OCI-LY1 (cell line): Measurements from ENCODE around the gene MRGPRD.

Experiments used
- H2AFZ ChIP-seq: fragments of 200-600 bp; sonication (generic), shearing (Covaris generic); 2 replicates; pipeline ENCODE4 v1.6.0; 2014; ENCODE audit warnings: antibody characterized with exemption, mild to moderate bottlenecking, low read length
- H3F3A ChIP-seq: fragments of 200-600 bp; sonication (generic), shearing (Covaris generic); 2 replicates; pipeline ENCODE4 v1.6.0; 2014; ENCODE audit warnings: mild to moderate bottlenecking, antibody characterized with exemption, low read length, moderate library complexity; ENCODE audit not compliant: insufficient read depth
- H3K27ac ChIP-seq: fragments of 200-600 bp; sonication (generic); 2 replicates; pipeline ENCODE4 v1.5.1; 2014; ENCODE audit warnings: low read length, mixed run types, mild to moderate bottlenecking, low read depth; ENCODE audit not compliant: poor library complexity, severe bottlenecking
- H3K27me3 ChIP-seq: fragments of 200-600 bp; sonication (generic); 2 replicates; pipeline ENCODE4 v1.6.0; 2014; ENCODE audit warnings: antibody characterized with exemption, mild to moderate bottlenecking, low read length, moderate library complexity; ENCODE audit not compliant: insufficient read depth
- H3K36me3 ChIP-seq: fragments of 200-600 bp; sonication (generic); 2 replicates; pipeline ENCODE4 v1.6.1; 2014; ENCODE audit warnings: mild to moderate bottlenecking, antibody characterized with exemption, low read length, moderate library complexity, mixed read lengths; ENCODE audit not compliant: insufficient read depth
- H3K4me1 ChIP-seq: fragments of 200-600 bp; sonication (generic); 2 replicates; pipeline ENCODE4 v1.5.1; 2014; ENCODE audit warnings: mild to moderate bottlenecking, low read length, moderate library complexity; ENCODE audit not compliant: insufficient read depth, severe bottlenecking
- H3K4me2 ChIP-seq: fragments of 200-600 bp; sonication (generic), shearing (Covaris generic); 2 replicates; pipeline ENCODE4 v1.6.1; 2014; ENCODE audit warnings: low read length
- H3K4me3 ChIP-seq: fragments of 200-600 bp; sonication (generic); 2 replicates; pipeline ENCODE4 v1.5.1; 2014; ENCODE audit warnings: low read length, low read depth, mild to moderate bottlenecking, mixed read lengths; ENCODE audit not compliant: poor library complexity, severe bottlenecking
- H3K79me2 ChIP-seq: fragments of 200-600 bp; shearing (Covaris generic); 2 replicates; pipeline ENCODE4 v1.6.1; 2016; ENCODE audit warnings: mixed run types, low read length, mixed read lengths; ENCODE audit not compliant: insufficient read depth
- H3K9ac ChIP-seq: fragments of 200-600 bp; sonication (generic), shearing (Covaris generic); 2 replicates; pipeline ENCODE4 v1.6.1; 2014; ENCODE audit warnings: mild to moderate bottlenecking, low read length, mixed read lengths
- H3K9me2 ChIP-seq: fragments of 200-600 bp; sonication (generic), shearing (Covaris generic); 2 replicates; pipeline ENCODE4 v1.6.1; 2014; ENCODE audit warnings: low read depth, mild to moderate bottlenecking, low read length, mixed read lengths
- H3K9me3 ChIP-seq: fragments of 200-600 bp; shearing (Covaris generic); 2 replicates; pipeline ENCODE4 v1.6.1; 2014; ENCODE audit warnings: low read length, mixed read lengths
- H4K20me1 ChIP-seq: fragments of 200-600 bp; sonication (generic), shearing (Covaris generic); 2 replicates; pipeline ENCODE4 v1.6.0; 2016; ENCODE audit warnings: mild to moderate bottlenecking, low read length; ENCODE audit not compliant: insufficient read depth
- EZH2 ChIP-seq: fragments of 200-600 bp; sonication (generic), shearing (Covaris generic); IDR thresholded peaks from 2 replicates; pipeline ENCODE4 v1.8.0; 2017; ENCODE audit warnings: borderline replicate concordance, mixed run types, mild to moderate bottlenecking, antibody characterized with exemption, low read length, moderate library complexity, mixed read lengths
- TF ChIP-seq, protein P1 (sequence below): fragments of 200-600 bp; sonication (generic), shearing (Covaris generic); IDR thresholded peaks from 2 replicates; pipeline ENCODE4 v1.5.1; 2017; ENCODE audit warnings: mild to moderate bottlenecking, antibody characterized with exemption, low read length, moderate library complexity, mixed read lengths

MRGPRD gene

GRCh38 chr11:68998390-68998911 is 17.7 kb upstream of the MRGPRD start:
- no peaks in the 10 kb centered on the region for H3K9me3 ChIP-seq
- no peaks in the 10 kb centered on the region for H3K9me2 ChIP-seq
- no peak overlapping the region for H3K4me3 ChIP-seq
- no peak for TF ChIP-seq EZH2
- H3K27me3 ChIP-seq = 0 out of 2 replicates have a peak, but pooled peaks cover 3% of the 10 kb centered on the region
- H3K4me2 ChIP-seq = no peak overlapping the region
- H3K9ac ChIP-seq = no peak overlapping the region
- no peaks in the 10 kb centered on the region for H3K4me1 ChIP-seq
- H3F3A ChIP-seq = no peaks in the 10 kb centered on the region
- no peaks in the 10 kb centered on the region for H4K20me1 ChIP-seq
- H2AFZ ChIP-seq = no peak overlapping the region
- no peaks in the 10 kb centered on the region for H3K79me2 ChIP-seq
- H3K27ac ChIP-seq = no peak overlapping the region
- no peaks in the 10 kb centered on the region for H3K36me3 ChIP-seq

- Histone ChIP-seq H3K27ac (no peak overlapping the region), H4K20me1 (no peaks in the 10 kb centered on the region)
Observed at GRCh38 chr11:68997995-68998348, 17.2 kb upstream of the MRGPRD start.

GRCh38 chr11:68997124-68997994 is 16.6 kb upstream of the MRGPRD start:
- Histone ChIP-seq H3K9me3 (no peaks in the 10 kb centered on the region), H3K79me2 (no peaks in the 10 kb centered on the region), H3K27ac (no peak overlapping the region), H3K9me2 (no peaks in the 10 kb centered on the region), H3K4me2 (no peak overlapping the region), H3K27me3 (0 out of 2 replicates have a peak, but pooled peaks cover 3% of the 10 kb centered on the region), H4K20me1 (no peaks in the 10 kb centered on the region), H3K36me3 (no peaks in the 10 kb centered on the region), H3F3A (no peaks in the 10 kb centered on the region), H3K4me1 (no peaks in the 10 kb centered on the region), H3K4me3 (no peak overlapping the region), H3K9ac (no peak overlapping the region), H2AFZ (no peak overlapping the region)
- TF ChIP-seq EZH2 = no peak
- TF ChIP-seq, protein P1, sequence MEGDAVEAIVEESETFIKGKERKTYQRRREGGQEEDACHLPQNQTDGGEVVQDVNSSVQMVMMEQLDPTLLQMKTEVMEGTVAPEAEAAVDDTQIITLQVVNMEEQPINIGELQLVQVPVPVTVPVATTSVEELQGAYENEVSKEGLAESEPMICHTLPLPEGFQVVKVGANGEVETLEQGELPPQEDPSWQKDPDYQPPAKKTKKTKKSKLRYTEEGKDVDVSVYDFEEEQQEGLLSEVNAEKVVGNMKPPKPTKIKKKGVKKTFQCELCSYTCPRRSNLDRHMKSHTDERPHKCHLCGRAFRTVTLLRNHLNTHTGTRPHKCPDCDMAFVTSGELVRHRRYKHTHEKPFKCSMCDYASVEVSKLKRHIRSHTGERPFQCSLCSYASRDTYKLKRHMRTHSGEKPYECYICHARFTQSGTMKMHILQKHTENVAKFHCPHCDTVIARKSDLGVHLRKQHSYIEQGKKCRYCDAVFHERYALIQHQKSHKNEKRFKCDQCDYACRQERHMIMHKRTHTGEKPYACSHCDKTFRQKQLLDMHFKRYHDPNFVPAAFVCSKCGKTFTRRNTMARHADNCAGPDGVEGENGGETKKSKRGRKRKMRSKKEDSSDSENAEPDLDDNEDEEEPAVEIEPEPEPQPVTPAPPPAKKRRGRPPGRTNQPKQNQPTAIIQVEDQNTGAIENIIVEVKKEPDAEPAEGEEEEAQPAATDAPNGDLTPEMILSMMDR = no peak

More at GRCh38 chr11:68997995-68998348, 17.2 kb upstream of the MRGPRD start:
- Histone ChIP-seq H3K4me2 (no peak overlapping the region), H3K9me2 (no peaks in the 10 kb centered on the region), H3K79me2 (no peaks in the 10 kb centered on the region), H3K9ac (no peak overlapping the region), H3K4me1 (no peaks in the 10 kb centered on the region), H3K36me3 (no peaks in the 10 kb centered on the region), H3F3A (no peaks in the 10 kb centered on the region), H3K9me3 (no peaks in the 10 kb centered on the region), H3K27me3 (0 out of 2 replicates have a peak, but pooled peaks cover 3% of the 10 kb centered on the region), H2AFZ (no peak overlapping the region), H3K4me3 (no peak overlapping the region)
- TF ChIP-seq, protein P1 = no peak
- TF ChIP-seq EZH2 = no peak
